Breast epithelium (tissue), 3 donors: ENCODE data around the gene RNF121.

ENCODE experiments used
- POLR2AphosphoS5 ChIP-seq, 3 donors: sonication (generic); formaldehyde crosslinking; IDR thresholded peaks; one replicate each; pipeline ENCODE4 v1.6.1; 2017; ENCODE audit warnings: antibody characterized with exemption in 3 of 3
- TF ChIP-seq, protein P1 (sequence below), 3 donors: fragments of 450-650 bp; IDR thresholded peaks; one replicate each; pipeline ENCODE4 v1.5.1; 2016 to 2017; ENCODE audit warnings: antibody characterized with exemption in 3 of 3, mild to moderate bottlenecking in 3 of 3, moderate library complexity in 3 of 3

DNA sequence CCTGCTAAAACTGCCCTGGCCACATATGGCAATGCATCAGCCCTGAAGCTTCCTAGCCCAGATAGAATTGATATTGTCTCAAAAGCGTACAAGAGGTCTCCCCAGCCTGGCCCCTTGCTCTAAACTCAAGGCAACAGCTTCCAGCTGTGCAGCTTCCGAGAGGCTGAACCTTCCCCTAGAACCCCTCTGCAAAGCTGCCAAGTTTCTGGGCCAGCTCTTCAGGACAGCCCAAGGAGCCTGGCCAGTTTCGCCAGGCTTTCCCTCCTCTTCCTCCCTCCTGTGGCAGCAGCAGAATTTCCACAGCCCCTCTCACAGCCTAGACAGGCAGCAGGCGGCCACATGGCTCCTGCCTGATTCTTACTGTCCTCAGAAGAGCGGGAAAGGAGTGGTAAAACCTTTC, 117.0 kb downstream of the RNF121 start:
- TF ChIP-seq, protein P1, sequence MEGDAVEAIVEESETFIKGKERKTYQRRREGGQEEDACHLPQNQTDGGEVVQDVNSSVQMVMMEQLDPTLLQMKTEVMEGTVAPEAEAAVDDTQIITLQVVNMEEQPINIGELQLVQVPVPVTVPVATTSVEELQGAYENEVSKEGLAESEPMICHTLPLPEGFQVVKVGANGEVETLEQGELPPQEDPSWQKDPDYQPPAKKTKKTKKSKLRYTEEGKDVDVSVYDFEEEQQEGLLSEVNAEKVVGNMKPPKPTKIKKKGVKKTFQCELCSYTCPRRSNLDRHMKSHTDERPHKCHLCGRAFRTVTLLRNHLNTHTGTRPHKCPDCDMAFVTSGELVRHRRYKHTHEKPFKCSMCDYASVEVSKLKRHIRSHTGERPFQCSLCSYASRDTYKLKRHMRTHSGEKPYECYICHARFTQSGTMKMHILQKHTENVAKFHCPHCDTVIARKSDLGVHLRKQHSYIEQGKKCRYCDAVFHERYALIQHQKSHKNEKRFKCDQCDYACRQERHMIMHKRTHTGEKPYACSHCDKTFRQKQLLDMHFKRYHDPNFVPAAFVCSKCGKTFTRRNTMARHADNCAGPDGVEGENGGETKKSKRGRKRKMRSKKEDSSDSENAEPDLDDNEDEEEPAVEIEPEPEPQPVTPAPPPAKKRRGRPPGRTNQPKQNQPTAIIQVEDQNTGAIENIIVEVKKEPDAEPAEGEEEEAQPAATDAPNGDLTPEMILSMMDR (IDR thresholded peaks at IDR 0.05): no peak
- TF ChIP-seq POLR2AphosphoS5 (IDR thresholded peaks at IDR 0.05): no peak
